GM13976 (cell line): Measurements from ENCODE around the gene SLC31A2.

Experiments used
- DNase-seq: peaks from one replicate; pipeline ENCODE4 v3.0.0; 2012; ENCODE audit warnings: low spot score
- in situ Hi-C: fragments of 300-500 bp; cut with MboI; formaldehyde crosslinking; loops from one replicate; pipeline ENCODE4 v1.12.0; 2022; ENCODE audit warnings: low sequenced_read_pairs, mixed read lengths, inconsistent platforms; ENCODE audit not compliant: unreplicated experiment
- TF ChIP-seq, protein P1 (sequence below): IDR thresholded peaks from 2 replicates; pipeline ENCODE4 v1.5.1; 2012; ENCODE audit warnings: borderline replicate concordance, mild to moderate bottlenecking; ENCODE audit not compliant: insufficient read depth; ENCODE audit errors: extremely low read depth, missing control alignments, control extremely low read depth

SLC31A2 gene

GRCh38 chr9:113177251-113177650 is 26.4 kb downstream of the SLC31A2 start:
- TF ChIP-seq, protein P1, sequence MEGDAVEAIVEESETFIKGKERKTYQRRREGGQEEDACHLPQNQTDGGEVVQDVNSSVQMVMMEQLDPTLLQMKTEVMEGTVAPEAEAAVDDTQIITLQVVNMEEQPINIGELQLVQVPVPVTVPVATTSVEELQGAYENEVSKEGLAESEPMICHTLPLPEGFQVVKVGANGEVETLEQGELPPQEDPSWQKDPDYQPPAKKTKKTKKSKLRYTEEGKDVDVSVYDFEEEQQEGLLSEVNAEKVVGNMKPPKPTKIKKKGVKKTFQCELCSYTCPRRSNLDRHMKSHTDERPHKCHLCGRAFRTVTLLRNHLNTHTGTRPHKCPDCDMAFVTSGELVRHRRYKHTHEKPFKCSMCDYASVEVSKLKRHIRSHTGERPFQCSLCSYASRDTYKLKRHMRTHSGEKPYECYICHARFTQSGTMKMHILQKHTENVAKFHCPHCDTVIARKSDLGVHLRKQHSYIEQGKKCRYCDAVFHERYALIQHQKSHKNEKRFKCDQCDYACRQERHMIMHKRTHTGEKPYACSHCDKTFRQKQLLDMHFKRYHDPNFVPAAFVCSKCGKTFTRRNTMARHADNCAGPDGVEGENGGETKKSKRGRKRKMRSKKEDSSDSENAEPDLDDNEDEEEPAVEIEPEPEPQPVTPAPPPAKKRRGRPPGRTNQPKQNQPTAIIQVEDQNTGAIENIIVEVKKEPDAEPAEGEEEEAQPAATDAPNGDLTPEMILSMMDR = no peak
- no peak for DNase-seq
- in situ Hi-C loops = no loop called here

- no peak for DNase-seq
- TF ChIP-seq, protein P1 = no peak
- in situ Hi-C loops = no loop called here
Observed at GRCh38 chr9:113178087-113178486, 27.3 kb downstream of the SLC31A2 start.

DNA sequence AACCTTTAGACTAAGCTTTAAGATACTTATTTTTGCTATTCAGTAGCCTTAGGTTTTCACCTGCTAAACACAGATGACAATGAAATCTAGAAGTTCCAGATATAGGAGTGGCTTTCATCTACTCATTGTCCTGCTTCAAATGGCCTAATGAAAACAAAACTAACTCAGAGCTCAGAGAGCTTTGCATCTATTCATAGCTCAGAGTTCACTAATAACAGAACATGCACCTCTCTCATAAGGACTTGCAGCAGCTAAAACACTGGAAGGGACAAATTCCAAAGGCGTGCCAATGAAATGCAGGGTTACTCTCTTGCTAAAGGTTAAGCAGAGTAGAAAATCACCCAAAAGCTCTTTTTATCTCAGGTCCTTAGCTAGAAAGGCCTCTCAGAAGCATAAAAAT is 29.0 kb downstream of the SLC31A2 start:
- TF ChIP-seq, protein P1 = no peak
- in situ Hi-C loops = no loop called here
- DNase-seq = peak; percentile 25

DNA sequence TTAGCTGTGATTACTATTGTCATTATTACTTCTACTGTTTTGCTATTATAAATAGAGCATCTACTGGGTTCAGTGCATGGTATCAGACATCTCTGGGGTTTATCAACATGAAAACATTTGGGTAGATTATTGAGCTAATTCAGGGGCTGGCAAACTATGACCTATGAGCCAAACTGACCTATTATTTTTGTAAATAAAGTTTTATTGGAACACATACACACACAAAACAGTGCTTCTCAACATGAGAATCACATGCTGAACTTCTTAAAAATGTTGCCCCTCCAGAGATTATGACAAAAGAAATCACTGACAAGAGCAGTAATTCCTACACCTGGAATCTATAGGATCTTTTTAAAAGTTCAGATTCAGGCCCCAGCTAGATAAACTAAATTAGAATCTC is 30.4 kb downstream of the SLC31A2 start:
- no peak for DNase-seq
- in situ Hi-C loops = no loop called here
- TF ChIP-seq, protein P1 = no peak

DNA sequence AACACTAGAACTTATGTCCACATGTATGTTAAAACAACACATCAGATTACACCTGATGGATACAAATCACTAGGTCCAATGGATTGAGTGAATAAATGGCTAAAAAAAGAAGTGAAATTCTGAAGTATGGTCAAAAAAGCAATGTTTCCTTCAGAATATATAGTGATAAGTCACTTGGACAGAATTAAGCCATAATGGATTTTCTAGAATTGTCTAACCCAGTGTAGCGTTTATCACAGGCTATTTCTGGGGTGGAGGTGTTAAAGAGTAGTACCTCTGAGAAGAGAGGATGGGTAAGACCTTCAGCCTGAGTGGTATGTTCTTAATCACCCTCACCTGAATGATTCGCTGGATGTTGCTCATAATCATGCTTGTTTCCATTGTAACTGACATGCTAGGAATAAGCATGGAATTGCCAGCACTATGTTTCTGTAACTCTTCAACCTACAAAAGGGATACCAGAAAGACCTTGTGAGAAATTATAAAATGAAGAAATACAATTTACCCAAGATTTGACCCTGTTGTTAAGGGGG is 33.2 kb downstream of the SLC31A2 start:
- in situ Hi-C loops = no loop called here
- DNase-seq = no peak
- TF ChIP-seq, protein P1 = no peak

- TF ChIP-seq, protein P1 = no peak
- no peak for DNase-seq
- in situ Hi-C loops = no loop called here
Observed at GRCh38 chr9:113184539-113184938, 33.7 kb downstream of the SLC31A2 start.
